Activated T-helper 1 cell treated with anti-CD3 and anti-CD28 coated beads, Interleukin-2, amount 50 U/mL, for 16 hours (primary cell): Measurements from ENCODE around the gene PAX5.

Experiments
- DNase-seq, 2 donors: peaks; one replicate each; pipeline ENCODE4 v3.0.0-alpha.2; 2020; ENCODE audit warnings: low read depth in 1 of 2, low spot score in 1 of 2

PAX5 gene

GRCh38 chr9:36864491-36865410 is 169.3 kb downstream of the PAX5 start:
- DNase-seq, result no peak

- no peak for DNase-seq
Measured at GRCh38 chr9:36862206-36863145, 171.6 kb downstream of the PAX5 start.

GRCh38 chr9:36861528-36862205 is 172.4 kb downstream of the PAX5 start:
- DNase-seq, result no peak

- DNase-seq, result no peak
Measured at GRCh38 chr9:36858805-36859375, 175.2 kb downstream of the PAX5 start.

GRCh38 chr9:36855448-36856315 is 178.4 kb downstream of the PAX5 start:
- no peak for DNase-seq

GRCh38 chr9:36854751-36855150 is 179.3 kb downstream of the PAX5 start:
- no peak for DNase-seq

GRCh38 chr9:36854034-36854433 is 180.0 kb downstream of the PAX5 start:
- DNase-seq, result no peak

- no peak for DNase-seq
Measured at GRCh38 chr9:36853233-36853632, 180.8 kb downstream of the PAX5 start.

- no peak for DNase-seq
Measured at GRCh38 chr9:36849943-36850342, 184.1 kb downstream of the PAX5 start.

- DNase-seq, result no peak
Measured at GRCh38 chr9:36848946-36849345, 185.1 kb downstream of the PAX5 start.

GRCh38 chr9:36847781-36848673 is 186.0 kb downstream of the PAX5 start:
- no peak for DNase-seq

- DNase-seq, result no peak
Measured at GRCh38 chr9:36846621-36847020, 187.4 kb downstream of the PAX5 start.

- DNase-seq, result no peak
Measured at GRCh38 chr9:36845844-36846243, 188.2 kb downstream of the PAX5 start.

GRCh38 chr9:36844961-36845360 is 189.1 kb downstream of the PAX5 start:
- DNase-seq, result no peak

GRCh38 chr9:36843964-36844363 is 190.1 kb downstream of the PAX5 start:
- no peak for DNase-seq

GRCh38 chr9:36842560-36843530 is 191.2 kb downstream of the PAX5 start:
- no peak for DNase-seq

GRCh38 chr9:36840898-36841536 is 193.1 kb downstream of the PAX5 start:
- no peak for DNase-seq
